Urothelium cell line (cell line): Measurements from ENCODE around the gene EPC1.
"Not testable (repeated sequence)": the region's sequence is repeated elsewhere in the genome, so short reads cannot be mapped to it uniquely, and the experiment has no call there.

Experiments
- DNase-seq: peaks from one replicate; pipeline ENCODE4 v3.0.0; 2011; ENCODE audit warnings: low spot score, mixed read lengths
- FAIRE-seq: peaks from 2 replicates; lab custom pipeline; 2011; peaks lifted over from hg19 to GRCh38; lab: Jason Lieb, UNC

Gene EPC1

GRCh38 chr10:32239769-32240168 is 107.2 kb downstream of the EPC1 start:
- DNase-seq (no peak), FAIRE-seq (no peak)

GRCh38 chr10:32237644-32238345 is 109.2 kb downstream of the EPC1 start:
- peak; percentile 44 for DNase-seq
- FAIRE-seq = peak; percentile 62

- DNase-seq = no peak
- no peak for FAIRE-seq
Measured at GRCh38 chr10:32234471-32234870, 112.5 kb downstream of the EPC1 start.

- DNase-seq, FAIRE-seq: not testable (repeated sequence)
Measured at GRCh38 chr10:32233375-32233774, 113.6 kb downstream of the EPC1 start.

- FAIRE-seq = no peak
- no peak for DNase-seq
Measured at GRCh38 chr10:32232378-32232777, 114.6 kb downstream of the EPC1 start.

GRCh38 chr10:32229788-32230187 is 117.2 kb downstream of the EPC1 start:
- not testable (repeated sequence) for FAIRE-seq, DNase-seq

- no peak for DNase-seq
- no peak for FAIRE-seq
Measured at GRCh38 chr10:32229170-32229569, 117.8 kb downstream of the EPC1 start.

GRCh38 chr10:32227802-32228201 is 119.2 kb downstream of the EPC1 start:
- DNase-seq (no peak), FAIRE-seq (peak; percentile 17)

- FAIRE-seq (no peak), DNase-seq (no peak)
Measured at GRCh38 chr10:32226624-32227023, 120.3 kb downstream of the EPC1 start.

- FAIRE-seq (no peak), DNase-seq (no peak)
Measured at GRCh38 chr10:32225976-32226375, 121.0 kb downstream of the EPC1 start.

GRCh38 chr10:32222376-32222775 is 124.6 kb downstream of the EPC1 start:
- FAIRE-seq = not testable (repeated sequence)

GRCh38 chr10:32219156-32219555 is 127.8 kb downstream of the EPC1 start:
- not testable (repeated sequence) for FAIRE-seq, DNase-seq

More at GRCh38 chr10:32222376-32222775, 124.6 kb downstream of the EPC1 start:
- DNase-seq = not testable (repeated sequence)

GRCh38 chr10:32218206-32219044 is 128.5 kb downstream of the EPC1 start:
- not testable (repeated sequence) for FAIRE-seq, DNase-seq
